SKM-1 (cell line): Measurements from ENCODE around the gene PCDHGB4.
"Not testable (repeated sequence)": the region's sequence is repeated elsewhere in the genome, so short reads cannot be mapped to it uniquely, and the experiment has no call there.

Experiments
- DNase-seq: peaks from one replicate; lab custom pipeline; 2025; ENCODE audit not compliant: unreplicated experiment; lab: John Stamatoyannopoulos, UW

PCDHGB4 gene

GRCh38 chr5:141397756-141398551 lies 10.5 kb downstream of the PCDHGB4 start, which contains the start of gene PCDHGB5:
PCDHGB5 (plus strand) TSS chr5:141397947; CDS start chr5:141398128, 181 bp downstream.
- not testable (repeated sequence) for DNase-seq

- DNase-seq = no peak
Observed at GRCh38 chr5:141398608-141399007, 11.1 kb downstream of the PCDHGB4 start.

- DNase-seq = no peak
Observed at GRCh38 chr5:141399555-141400258, 12.2 kb downstream of the PCDHGB4 start.

- DNase-seq = no peak
Observed at GRCh38 chr5:141402553-141403243, 15.2 kb downstream of the PCDHGB4 start, which contains the start of gene PCDHGA9. PCDHGA9 (plus strand) TSS chr5:141402778; CDS start chr5:141402953, 175 bp downstream.

GRCh38 chr5:141403387-141403786 lies 15.9 kb downstream of the PCDHGB4 start:
- DNase-seq = no peak

GRCh38 chr5:141407790-141408505 lies 20.4 kb downstream of the PCDHGB4 start, which contains the start of gene PCDHGB6:
PCDHGB6 (plus strand) TSS chr5:141408021; CDS start chr5:141408203, 182 bp downstream.
- not testable (repeated sequence) for DNase-seq

- DNase-seq = no peak
Observed at GRCh38 chr5:141409598-141410306, 22.3 kb downstream of the PCDHGB4 start.

- no peak for DNase-seq
Observed at GRCh38 chr5:141411575-141411974, 24.1 kb downstream of the PCDHGB4 start.

GRCh38 chr5:141412854-141413539 lies 25.5 kb downstream of the PCDHGB4 start, which contains the start of gene PCDHGA10:
PCDHGA10 (plus strand) TSS chr5:141412987; CDS start chr5:141413176, 189 bp downstream.
- DNase-seq = peak; percentile 80

GRCh38 chr5:141413540-141414069 lies 26.1 kb downstream of the PCDHGB4 start:
- DNase-seq = no peak

GRCh38 chr5:141414548-141415274 lies 27.2 kb downstream of the PCDHGB4 start:
- not testable (repeated sequence) for DNase-seq

GRCh38 chr5:141415275-141415618 lies 27.7 kb downstream of the PCDHGB4 start:
- not testable (repeated sequence) for DNase-seq

- peak; percentile 65 for DNase-seq
Observed at GRCh38 chr5:141417494-141418172, 30.1 kb downstream of the PCDHGB4 start, which contains the start of gene PCDHGB7. PCDHGB7 (plus strand) TSS chr5:141417677; CDS start chr5:141417860, 183 bp downstream.

- no peak for DNase-seq
Observed at GRCh38 chr5:141419074-141419880, 31.8 kb downstream of the PCDHGB4 start.

GRCh38 chr5:141420855-141421488 lies 33.5 kb downstream of the PCDHGB4 start, which contains the start of gene PCDHGA11:
PCDHGA11 (plus strand) TSS chr5:141421051; CDS start chr5:141421228, 177 bp downstream.
- no peak for DNase-seq

GRCh38 chr5:141421489-141421855 lies 34.0 kb downstream of the PCDHGB4 start:
- no peak for DNase-seq
